Cardiac fibroblast (primary cell): ENCODE data around the gene REPS1.
"Not testable (repeated sequence)": the region's sequence is repeated elsewhere in the genome, so short reads cannot be mapped to it uniquely, and the experiment has no call there.

ENCODE experiments used
- DNase-seq, 2 donors: peaks; one replicate each; pipeline versions ENCODE4 v3.0.0 to v3.0.0-alpha.2; 2010; ENCODE audit warnings: low read depth in 2 of 2
- H3K4me3 ChIP-seq, 2 donors: replicated peaks in 1 of 2; 1 replicate in 1 of 2; 2 replicates in 1 of 2; pipeline ENCODE4 v1.5.1; 2011; ENCODE audit warnings: low read depth in 2 of 2, low read length in 2 of 2, mild to moderate bottlenecking in 2 of 2, moderate library complexity in 1 of 2
- CTCF ChIP-seq: IDR thresholded peaks from one replicate; pipeline ENCODE4 v1.5.1; 2011; ENCODE audit warnings: low read depth, mild to moderate bottlenecking, low read length, inconsistent platforms

The REPS1 gene

GRCh38 chr6:139003751-139004150 is 15.7 kb upstream of the REPS1 start:
- DNase-seq = no peak
- TF ChIP-seq CTCF = no peak

GRCh38 chr6:138999949-139000725 is 12.1 kb upstream of the REPS1 start:
- TF ChIP-seq CTCF = no peak
- no peak overlapping the region for H3K4me3 ChIP-seq
- DNase-seq = peak in 1 of 2 donors; percentile 27

More at GRCh38 chr6:139003751-139004150, 15.7 kb upstream of the REPS1 start:
- H3K4me3 ChIP-seq = no peak overlapping the region

- H3K4me3 ChIP-seq = no peak overlapping the region
- DNase-seq = no peak
- no peak for TF ChIP-seq CTCF
Observed at GRCh38 chr6:138997136-138997535, 9.1 kb upstream of the REPS1 start.

- no peak overlapping the region for H3K4me3 ChIP-seq
- DNase-seq = peak; percentile 62 to 64
- TF ChIP-seq CTCF = no peak
Observed at GRCh38 chr6:138996524-138996923, 8.5 kb upstream of the REPS1 start.

GRCh38 chr6:138993410-138993809 is 5.4 kb upstream of the REPS1 start:
- not testable (repeated sequence) for DNase-seq, H3K4me3 ChIP-seq

- H3K4me3 ChIP-seq, DNase-seq: not testable (repeated sequence)
Observed at GRCh38 chr6:138992965-138993364, 4.9 kb upstream of the REPS1 start.

- DNase-seq = no peak
- no peak overlapping the region for H3K4me3 ChIP-seq
- no peak for TF ChIP-seq CTCF
Observed at GRCh38 chr6:138991206-138991605, 3.2 kb upstream of the REPS1 start.
